HCT116 (cell line): ENCODE measurements around the gene PGGT1B. TPM values are rescaled to one million over a fixed set of nuclear protein-coding genes. Genes with fewer than 3 reads are reported as not detected.

Experiments used
- ATAC-seq: fragments of 200-7000 bp; cut with Tn5 transposase; 2 replicates; pipeline ENCODE4 v1.9.1; 2020; ENCODE audit warnings: mild to moderate bottlenecking, moderate library complexity
- BruUV-seq: library from RNA; stranded (reverse); fragments of 400-500 nt; replicated peaks from 2 replicates; lab custom pipeline; 2021; lab: Mats Ljungman, UMichigan
- CTCF ChIA-PET: fragments of 300-600 bp; sonication (Branson Sonifier 250); formaldehyde crosslinking; loops from one replicate; lab custom pipeline; 2021; ENCODE audit warnings: antibody characterized with exemption; lab: Charles Lee
- POLR2A ChIA-PET: fragments of 300-600, 350-600 bp; sonication (Branson Sonifier 250); formaldehyde crosslinking; loops from one replicate; lab custom pipeline; 2021; ENCODE audit warnings: antibody characterized with exemption; lab: Charles Lee
- RAD21 ChIA-PET, 2 experiments: fragments of 300-600 bp; sonication (Branson Sonifier 250); formaldehyde crosslinking; loops; one replicate each; lab custom pipeline; 2023; ENCODE audit warnings: low total read pairs in 2 of 2; ENCODE audit not compliant: uncharacterized antibody in 2 of 2, unreplicated experiment in 2 of 2, low non-redundant PET in 1 of 2; lab: Charles Lee
- DNase-seq: peaks from one replicate; pipeline ENCODE4 v3.0.0-alpha.2; 2010; ENCODE audit warnings: low read depth, low spot score
- H2AFZ ChIP-seq: fragments of 200-600 bp; shearing (Covaris generic), sonication (generic); 2 replicates; pipeline ENCODE4 v1.6.1; 2017; ENCODE audit warnings: low read depth, mixed run types, mixed read lengths, antibody characterized with exemption, low read length; ENCODE audit not compliant: poor library complexity, severe bottlenecking
- H3K27ac ChIP-seq: 2 replicates; pipeline ENCODE4 v1.5.1; 2012; ENCODE audit warnings: low read depth, low read length
- H3K27me3 ChIP-seq: fragments of 200-600 bp; sonication (generic); 2 replicates; pipeline ENCODE4 v1.6.1; 2016; ENCODE audit warnings: mixed run types, low read length, mixed read lengths; ENCODE audit not compliant: insufficient read depth
- H3K36me3 ChIP-seq, 2 experiments: fragments of 200-500 bp in 1 of 2; fragments of 200-600 bp in 1 of 2; sonication (Bioruptor generic) in 1 of 2; sonication (generic) in 1 of 2; 2 replicates each; pipeline versions ENCODE4 v1.5.1 to v1.6.1; 2014 to 2016; ENCODE audit warnings: low read length in 2 of 2, inconsistent platforms in 1 of 2, mixed read lengths in 1 of 2, mixed run types in 1 of 2; ENCODE audit not compliant: insufficient read depth in 2 of 2, control insufficient read depth in 1 of 2
- H3K4me1 ChIP-seq, 2 experiments: fragments of 200-600 bp in 1 of 2; sonication (generic) in 1 of 2; 2 replicates each; pipeline versions ENCODE4 v1.5.1 to v1.6.1; 2012 to 2017; ENCODE audit warnings: low read length in 2 of 2, inconsistent platforms in 1 of 2, mild to moderate bottlenecking in 1 of 2, mixed read lengths in 1 of 2, mixed run types in 1 of 2, moderate library complexity in 1 of 2; ENCODE audit not compliant: insufficient read depth in 2 of 2, control insufficient read depth in 1 of 2
- H3K4me2 ChIP-seq: fragments of 200-600 bp; sonication (generic); 2 replicates; pipeline ENCODE4 v1.6.1; 2017; ENCODE audit warnings: mixed run types, low read length, mixed read lengths
- H3K4me3 ChIP-seq, 2 experiments: fragments of 200-600 bp in 1 of 2; sonication (generic) in 1 of 2; replicated peaks in 1 of 2; 2 replicates each; pipeline ENCODE4 v1.5.1; 2011 to 2016; ENCODE audit warnings: low read length in 2 of 2, control low read depth in 1 of 2, low read depth in 1 of 2, mild to moderate bottlenecking in 1 of 2, mixed read lengths in 1 of 2, mixed run types in 1 of 2
- H3K79me2 ChIP-seq: fragments of 200-600 bp; sonication (generic); 2 replicates; pipeline ENCODE4 v1.6.1; 2017; ENCODE audit warnings: mild to moderate bottlenecking, mixed run types, low read length, moderate library complexity, mixed read lengths; ENCODE audit not compliant: insufficient read depth
- H3K9ac ChIP-seq: fragments of 200-600 bp; sonication (generic); 2 replicates; pipeline ENCODE4 v1.6.1; 2016; ENCODE audit warnings: low read length, mixed read lengths
- H3K9me2 ChIP-seq: fragments of 200-600 bp; sonication (generic), shearing (Covaris generic); 2 replicates; pipeline ENCODE4 v1.6.1; 2017; ENCODE audit warnings: mixed run types, mild to moderate bottlenecking, moderate library complexity; ENCODE audit not compliant: insufficient read depth
- H3K9me3 ChIP-seq, 2 experiments: fragments of 200-500 bp in 1 of 2; fragments of 200-600 bp in 1 of 2; sonication (Bioruptor generic) in 1 of 2; sonication (generic) in 1 of 2; 2 replicates each; pipeline ENCODE4 v1.6.1; 2014 to 2017; ENCODE audit warnings: low read length in 2 of 2, mixed read lengths in 2 of 2, inconsistent platforms in 1 of 2, low read depth in 1 of 2, mild to moderate bottlenecking in 1 of 2, mixed run types in 1 of 2, moderate library complexity in 1 of 2; ENCODE audit not compliant: control insufficient read depth in 1 of 2, insufficient read depth in 1 of 2
- H4K20me1 ChIP-seq: fragments of 200-600 bp; sonication (generic), shearing (Covaris generic); 2 replicates; pipeline ENCODE4 v1.6.1; 2017; ENCODE audit warnings: mixed run types, mild to moderate bottlenecking, moderate library complexity; ENCODE audit not compliant: insufficient read depth
- ATF3 ChIP-seq: IDR thresholded peaks from 2 replicates; pipeline ENCODE4 v1.6.1; 2012
- CTCF ChIP-seq, 3 experiments: fragments of 200-600 bp in 1 of 3; sonication (generic) in 1 of 3; IDR thresholded peaks in 2 of 3; conservative IDR thresholded peaks in 1 of 3; 2 replicates each; pipeline ENCODE4 v1.5.1; 2012 to 2017; ENCODE audit warnings: low read depth in 2 of 3, low read length in 2 of 3, antibody characterized with exemption in 1 of 3, borderline replicate concordance in 1 of 3, control low read depth in 1 of 3, mild to moderate bottlenecking in 1 of 3, mixed read lengths in 1 of 3, mixed run types in 1 of 3, moderate library complexity in 1 of 3; ENCODE audit not compliant: insufficient read depth in 1 of 3
- EGR1 ChIP-seq: IDR thresholded peaks from 2 replicates; pipeline ENCODE4 v1.6.1; 2012; ENCODE audit warnings: low read depth
- POLR2A ChIP-seq: IDR thresholded peaks from 2 replicates; pipeline ENCODE4 v1.7.0; 2011; ENCODE audit warnings: borderline replicate concordance; ENCODE audit not compliant: insufficient read depth, insufficient read length; ENCODE audit errors: extremely low read depth
- POLR2AphosphoS5 ChIP-seq: IDR thresholded peaks from 2 replicates; pipeline ENCODE4 v1.6.1; 2011; ENCODE audit warnings: mild to moderate bottlenecking, low read depth, low read length, moderate library complexity
- RAD21 ChIP-seq: IDR thresholded peaks from 2 replicates; pipeline ENCODE4 v1.6.1; 2012; ENCODE audit warnings: low read depth, mild to moderate bottlenecking
- SIN3A ChIP-seq: IDR thresholded peaks from 2 replicates; pipeline ENCODE4 v1.6.1; 2012; ENCODE audit warnings: low read depth
- YY1 ChIP-seq: IDR thresholded peaks from 2 replicates; pipeline ENCODE4 v1.6.1; 2011; ENCODE audit warnings: low read length, low read depth, moderate library complexity, mild to moderate bottlenecking; ENCODE audit not compliant: insufficient replicate concordance; ENCODE audit errors: extremely low read depth
- ZNF274 ChIP-seq: fragments of 200-500 bp; sonication (Bioruptor generic); IDR thresholded peaks from 2 replicates; pipeline ENCODE4 v1.6.1; 2014; ENCODE audit warnings: mild to moderate bottlenecking, low read depth, low read length, inconsistent platforms
- intact Hi-C: fragments of 100-400 bp; cut with micrococcal nuclease; formaldehyde crosslinking; loops from 2 replicates; pipeline ENCODE4 v1.10.0; 2022
- total RNA-seq: library from RNA; stranded (reverse); gene quantifications from one replicate; pipeline ENCODE4 v1.2.1, GENCODE V29; 2021; ENCODE audit not compliant: unreplicated experiment

Gene PGGT1B
- total RNA-seq, 1 experiment from 2014 or later, result 45.8 TPM

GRCh38 chr5:115262321-115263077, at the start of gene PGGT1B (continued):
- TF ChIP-seq SIN3A (peak; percentile 59; the same call in 1 of the 2 replicates), POLR2A (peak; percentile 59), YY1 (peak; percentile 93), EGR1 (peak; percentile 57; the same call in 1 of the 2 replicates), POLR2AphosphoS5 (peak; percentile 94), ATF3 (no peak)
- TF ChIP-seq, all 23 proteins: peak for 11

GRCh38 chr5:115309751-115310370, 47.2 kb upstream of the PGGT1B start:
- intact Hi-C loops, result loop anchor here (1.0 to 5.0 kb wide), 5 partner anchors 67 to 757 kb away; no protein-coding TSS in a partner anchor
- Histone ChIP-seq H3K4me2 (no peak overlapping the region), H3K9me3 (no peaks in the 10 kb centered on the region), H3K9me2 (no peaks in the 10 kb centered on the region), H3K27me3 (no peaks in the 10 kb centered on the region), H3K4me3 (no peak overlapping the region), H3K4me1 (peaks cover 0 to 3% of the 10 kb centered on the region in 2 experiments; a peak in 1 of 4 replicates), H3K9ac (no peak overlapping the region), H2AFZ (peak overlapping the region; percentile 90), H3K27ac (no peak overlapping the region), H4K20me1 (no peaks in the 10 kb centered on the region), H3K36me3 (no peaks in the 10 kb centered on the region), H3K79me2 (no peaks in the 10 kb centered on the region)
- CTCF ChIA-PET, result interaction anchor here (0.9 to 2.4 kb wide), 8 partner anchors 64 to 758 kb away, joined by 3 to 51 read pairs (median 4); no protein-coding TSS in a partner anchor
- RAD21 ChIA-PET, result interaction anchor here (1.4 to 2.3 kb wide), 2 partner anchors 264 to 265 kb away, joined by 7 to 22 read pairs; no protein-coding TSS in a partner anchor
- DNase-seq (peak; percentile 49), ATAC-seq (peak; percentile 69)
- POLR2A ChIA-PET, result interaction anchor here (1.5 kb wide), 1 partner anchor 265 kb away, joined by 6 read pairs; no protein-coding TSS in a partner anchor
- TF ChIP-seq ZNF274, result no peak
- TF ChIP-seq RAD21, result peak; percentile 87
- TF ChIP-seq CTCF (IDR thresholded peaks at IDR 0.05 in 2 of 3, conservative IDR thresholded peaks at IDR 0.05 in 1 of 3; ENCODE audit: borderline replicate concordance in 1 of 3, insufficient read depth in 1 of 3, low read depth in 2 of 3, low read length in 2 of 3), result peak; percentile 48 to 78 (median 70); a peak in 5 of 6 replicates
- BruUV-seq, result no TSS peak
